H1 (cell line): ENCODE measurements around the gene TEX29. TPM values are rescaled to one million over a fixed set of nuclear protein-coding genes. Genes with fewer than 3 reads are reported as not detected.

ENCODE experiments used
- CTCF ChIA-PET: fragments of 300-600 bp; sonication (Branson Sonifier 250); formaldehyde crosslinking; loops from one replicate; lab custom pipeline; 2021; ENCODE audit not compliant: partially characterized antibody; lab: Charles Lee
- POLR2A ChIA-PET: fragments of 300-600 bp; sonication (Branson Sonifier 250); formaldehyde crosslinking; loops from one replicate; lab custom pipeline; 2021; ENCODE audit warnings: inconsistent platforms; ENCODE audit not compliant: partially characterized antibody; lab: Charles Lee
- DNase-seq, 2 experiments: peaks; one replicate each; pipeline versions ENCODE4 v3.0.0 to v3.0.0-alpha.2; 2010 to 2022; ENCODE audit warnings: low spot score in 2 of 2, low read depth in 1 of 2, mixed read lengths in 1 of 2
- FAIRE-seq: peaks from 2 replicates; lab custom pipeline; 2011; peaks lifted over from hg19 to GRCh38; lab: Jason Lieb, UNC
- H2AFZ ChIP-seq: 2 replicates; pipeline ENCODE4 v1.8.1; 2012; ENCODE audit warnings: low read length, inconsistent platforms
- H2AK5ac ChIP-seq: 2 replicates; pipeline ENCODE4 v1.6.1; 2013; ENCODE audit warnings: low read depth, low read length
- H2BK120ac ChIP-seq: replicated peaks from 2 replicates; pipeline ENCODE3; 2013; ENCODE audit warnings: low read depth, low read length, inconsistent platforms
- H2BK12ac ChIP-seq: 2 replicates; pipeline ENCODE4 v1.6.1; 2013; ENCODE audit warnings: low read depth, low read length
- H2BK15ac ChIP-seq: 2 replicates; pipeline ENCODE4 v1.6.1; 2013; ENCODE audit warnings: low read length
- H2BK20ac ChIP-seq: 2 replicates; pipeline ENCODE4 v1.6.1; 2013; ENCODE audit warnings: low read length
- H2BK5ac ChIP-seq: 2 replicates; pipeline ENCODE4 v1.6.1; 2013; ENCODE audit warnings: low read depth, low read length
- H3K14ac ChIP-seq: 2 replicates; pipeline ENCODE4 v1.6.1; 2013; ENCODE audit warnings: inconsistent platforms; ENCODE audit not compliant: insufficient read length
- H3K18ac ChIP-seq: 2 replicates; pipeline ENCODE4 v1.6.1; 2013; ENCODE audit warnings: low read length; ENCODE audit errors: extremely low read depth
- H3K23ac ChIP-seq: 2 replicates; pipeline ENCODE4 v1.6.1; 2013; ENCODE audit warnings: inconsistent platforms; ENCODE audit not compliant: insufficient read length
- H3K23me2 ChIP-seq: 2 replicates; pipeline ENCODE4 v1.6.1; 2013; ENCODE audit warnings: low read depth, low read length
- H3K27ac ChIP-seq: 2 replicates; pipeline ENCODE4 v1.6.1; 2011; ENCODE audit warnings: low read depth, low read length, inconsistent platforms
- H3K27me3 ChIP-seq, 4 experiments: replicated peaks in 1 of 4; 1 replicate in 1 of 4; 2 replicates in 3 of 4; pipeline versions ENCODE4 v1.6.1 to v1.8.1; 2011 to 2013; ENCODE audit warnings: low read length in 3 of 4, mild to moderate bottlenecking in 3 of 4, inconsistent platforms in 2 of 4, mixed read lengths in 2 of 4, moderate library complexity in 1 of 4; ENCODE audit not compliant: control insufficient read depth in 3 of 4, insufficient read depth in 3 of 4; ENCODE audit errors: extremely low read depth in 1 of 4
- H3K36me3 ChIP-seq, 4 experiments: 2 replicates each; pipeline versions ENCODE4 v1.6.1 to v1.8.1; 2011 to 2013; ENCODE audit warnings: mild to moderate bottlenecking in 4 of 4, low read length in 3 of 4, moderate library complexity in 2 of 4, control low read depth in 1 of 4, inconsistent platforms in 1 of 4; ENCODE audit not compliant: insufficient read depth in 4 of 4, control insufficient read depth in 2 of 4
- H3K4ac ChIP-seq: replicated peaks from 2 replicates; pipeline ENCODE3; 2013; ENCODE audit warnings: low read length, low read depth, mixed read lengths, inconsistent platforms; ENCODE audit not compliant: insufficient read length
- H3K4me1 ChIP-seq, 4 experiments: replicated peaks in 1 of 4; 1 replicate in 1 of 4; 2 replicates in 3 of 4; pipeline versions ENCODE4 v1.6.1 to v1.8.1; 2011 to 2013; ENCODE audit warnings: low read length in 3 of 4, inconsistent platforms in 2 of 4, mixed read lengths in 1 of 4; ENCODE audit not compliant: insufficient read depth in 4 of 4, control insufficient read depth in 3 of 4
- H3K4me2 ChIP-seq, 2 experiments: 2 replicates each; pipeline versions ENCODE4 v1.6.1 to v1.8.1; 2011 to 2013; ENCODE audit warnings: low read depth in 2 of 2, low read length in 2 of 2, control low read depth in 1 of 2, inconsistent platforms in 1 of 2, mild to moderate bottlenecking in 1 of 2; ENCODE audit not compliant: insufficient read depth in 1 of 2
- H3K4me3 ChIP-seq, 4 experiments: fragments of 200-600, 300-600 bp in 1 of 4; sonication (generic), shearing (Covaris generic), sonication (Bioruptor Twin) in 1 of 4; 2 replicates each; pipeline versions ENCODE4 v1.5.1 to v1.8.1; 2011 to 2016; ENCODE audit warnings: low read length in 4 of 4, low read depth in 3 of 4, control low read depth in 2 of 4, inconsistent platforms in 2 of 4, mild to moderate bottlenecking in 2 of 4, mixed read lengths in 1 of 4, moderate library complexity in 1 of 4; ENCODE audit not compliant: insufficient read depth in 2 of 4; ENCODE audit errors: extremely low read depth in 1 of 4
- H3K56ac ChIP-seq: replicated peaks from 2 replicates; pipeline ENCODE3; 2013; ENCODE audit warnings: low read depth, mild to moderate bottlenecking, mixed read lengths, low read length, inconsistent platforms; ENCODE audit not compliant: insufficient read length
- H3K79me1 ChIP-seq: 2 replicates; pipeline ENCODE4 v1.6.1; 2013; ENCODE audit warnings: low read depth, low read length, control low read depth
- H3K79me2 ChIP-seq, 2 experiments: 2 replicates each; pipeline versions ENCODE4 v1.6.1 to v1.8.1; 2012 to 2013; ENCODE audit warnings: low read length in 2 of 2, mild to moderate bottlenecking in 2 of 2, inconsistent platforms in 1 of 2; ENCODE audit not compliant: insufficient read depth in 2 of 2, control insufficient read depth in 1 of 2
- H3K9ac ChIP-seq, 4 experiments: replicated peaks in 1 of 4; 1 replicate in 1 of 4; 2 replicates in 3 of 4; pipeline versions ENCODE4 v1.6.1 to v1.8.1; 2011 to 2013; ENCODE audit warnings: low read depth in 3 of 4, low read length in 3 of 4, control low read depth in 2 of 4, mild to moderate bottlenecking in 2 of 4, moderate library complexity in 2 of 4, inconsistent platforms in 1 of 4; ENCODE audit errors: extremely low read depth in 1 of 4
- H3K9me3 ChIP-seq, 2 experiments: 2 replicates each; pipeline versions ENCODE4 v1.6.1 to v1.8.1; 2012 to 2013; ENCODE audit warnings: mild to moderate bottlenecking in 2 of 2, moderate library complexity in 2 of 2, control low read depth in 1 of 2, inconsistent platforms in 1 of 2, low read depth in 1 of 2, low read length in 1 of 2, mixed read lengths in 1 of 2; ENCODE audit not compliant: insufficient read depth in 2 of 2
- H4K20me1 ChIP-seq, 2 experiments: replicated peaks in 1 of 2; 2 replicates each; pipeline versions ENCODE3 to v1.8.1; 2011 to 2013; ENCODE audit warnings: inconsistent platforms in 2 of 2, low read length in 2 of 2, mild to moderate bottlenecking in 1 of 2; ENCODE audit not compliant: insufficient read depth in 2 of 2, control insufficient read depth in 1 of 2
- H4K5ac ChIP-seq: 2 replicates; pipeline ENCODE4 v1.6.1; 2013; ENCODE audit warnings: low read length, low read depth, mixed read lengths, inconsistent platforms; ENCODE audit not compliant: insufficient read length
- H4K8ac ChIP-seq: 2 replicates; pipeline ENCODE4 v1.8.0; 2013; ENCODE audit warnings: mild to moderate bottlenecking, moderate library complexity, low read length, inconsistent platforms; ENCODE audit not compliant: insufficient read depth; ENCODE audit errors: extremely low read depth
- H4K91ac ChIP-seq: replicated peaks from 2 replicates; pipeline ENCODE3; 2013; ENCODE audit warnings: low read length, mixed read lengths, inconsistent platforms; ENCODE audit not compliant: insufficient read length
- BRCA1 ChIP-seq: IDR thresholded peaks from 2 replicates; pipeline ENCODE4 v1.6.1; 2012; ENCODE audit warnings: low read depth, low read length, improper control_type of control experiment
- CBX5 ChIP-seq: fragments of 300-800, 300-1000 bp; sonication (generic); IDR thresholded peaks from 2 replicates; pipeline ENCODE4 v1.7.1; 2016; ENCODE audit warnings: antibody characterized with exemption, low read length, low read depth
- EZH2 ChIP-seq: fragments of 200-600 bp; sonication (generic); IDR thresholded peaks from 2 replicates; pipeline ENCODE4 v1.7.1; 2012; ENCODE audit warnings: low read depth, mild to moderate bottlenecking, moderate library complexity, low read length, inconsistent platforms; ENCODE audit not compliant: severe bottlenecking
- HDAC2 ChIP-seq, 2 experiments: fragments of 300-600 bp in 1 of 2; sonication (generic) in 1 of 2; IDR thresholded peaks; 2 replicates each; pipeline ENCODE4 v1.6.1; 2011 to 2012; ENCODE audit warnings: low read depth in 2 of 2, low read length in 2 of 2, mild to moderate bottlenecking in 2 of 2, moderate library complexity in 2 of 2, borderline replicate concordance in 1 of 2, inconsistent platforms in 1 of 2
- KDM4A ChIP-seq: IDR thresholded peaks from one replicate; pipeline ENCODE4 v1.7.1; 2012; ENCODE audit warnings: low read depth, mild to moderate bottlenecking, moderate library complexity, low read length, inconsistent platforms; ENCODE audit not compliant: severe bottlenecking
- MAFK ChIP-seq: IDR thresholded peaks from 2 replicates; pipeline ENCODE4 v1.6.1; 2012; ENCODE audit warnings: low read depth, mild to moderate bottlenecking, improper control_type of control experiment, low read length
- NRF1 ChIP-seq: IDR thresholded peaks from 2 replicates; pipeline ENCODE4 v1.6.1; 2011; ENCODE audit warnings: mild to moderate bottlenecking, low read depth, low read length, improper control_type of control experiment
- POLR2A ChIP-seq, 2 experiments: IDR thresholded peaks; 1 replicate in 1 of 2; 2 replicates in 1 of 2; pipeline ENCODE4 v1.6.1; 2011; ENCODE audit warnings: low read depth in 2 of 2, low read length in 2 of 2, mild to moderate bottlenecking in 2 of 2; ENCODE audit errors: control extremely low read depth in 1 of 2
- RFX5 ChIP-seq: IDR thresholded peaks from 2 replicates; pipeline ENCODE4 v1.6.1; 2011; ENCODE audit warnings: low read depth, low read length, improper control_type of control experiment, borderline replicate concordance
- SIRT6 ChIP-seq: IDR thresholded peaks from one replicate; pipeline ENCODE4 v1.7.1; 2012; ENCODE audit warnings: low read length, inconsistent platforms
- SP4 ChIP-seq: IDR thresholded peaks from 2 replicates; pipeline ENCODE4 v1.6.1; 2012; ENCODE audit warnings: low read length, inconsistent platforms
- SUZ12 ChIP-seq: fragments of 200-600 bp; sonication (generic); IDR thresholded peaks from 2 replicates; pipeline ENCODE4 v1.6.1; 2012; ENCODE audit warnings: mild to moderate bottlenecking, inconsistent platforms, low read length, moderate library complexity, mixed read lengths
- YY1 ChIP-seq: IDR thresholded peaks from 2 replicates; pipeline ENCODE4 v1.6.1; 2011; ENCODE audit warnings: low read depth, mild to moderate bottlenecking, low read length
- WGBS, 2 experiments: shearing (Covaris generic) in 1 of 2; methylation state at CpG; one replicate each; pipeline versions ENCODE4 v1.1.6 to v1.1.7; 2013 to 2015; ENCODE audit warnings: low lambda C conversion rate in 2 of 2, mixed read lengths in 2 of 2, inconsistent platforms in 1 of 2, low coverage in 1 of 2, missing lambda C conversion rate in 1 of 2; ENCODE audit not compliant: insufficient replicate concordance in 2 of 2, insufficient coverage in 1 of 2, insufficient read length in 1 of 2; ENCODE audit errors: extremely low coverage in 1 of 2, missing lambda C conversion rate in 1 of 2; 5-methylcytosine and 5-hydroxymethylcytosine counted together
- polyA plus RNA-seq, 7 experiments: library from polyadenylated mRNA; depleted of rRNA in 3 of 7; stranded (reverse) in 5 of 7; unstranded in 2 of 7; fragments of >200 nt in 5 of 7; fragments of 200-250 nt in 2 of 7; gene quantifications; 1 replicate in 5 of 7; 2 replicates in 1 of 7; 4 replicates in 1 of 7; pipeline versions ENCODE4 v1.2.1 to v1.2.3, GENCODE V29; 2011 to 2013; ENCODE audit warnings: missing spikeins in 2 of 7, mixed read lengths in 2 of 7
- total RNA-seq: library from RNA; stranded (reverse); fragmentation: NEBNext Ultra II Directional; extraction: Animal tissue kit (Norgen Biotek cat#: 25700); gene quantifications from 2 replicates; pipeline ENCODE4 v1.2.1, GENCODE V29; 2021
- TF ChIP-seq, protein P1 (sequence below): IDR thresholded peaks from 2 replicates; pipeline ENCODE4 v1.6.1; 2012; ENCODE audit warnings: low read length, inconsistent platforms

Gene TEX29
- total and polyA plus RNA-seq, 2 of the 8 experiments (the other 6 are each of a cell fraction or from before 2014, with no cell fraction given) = 0.08 TPM; not detected in 1

DNA sequence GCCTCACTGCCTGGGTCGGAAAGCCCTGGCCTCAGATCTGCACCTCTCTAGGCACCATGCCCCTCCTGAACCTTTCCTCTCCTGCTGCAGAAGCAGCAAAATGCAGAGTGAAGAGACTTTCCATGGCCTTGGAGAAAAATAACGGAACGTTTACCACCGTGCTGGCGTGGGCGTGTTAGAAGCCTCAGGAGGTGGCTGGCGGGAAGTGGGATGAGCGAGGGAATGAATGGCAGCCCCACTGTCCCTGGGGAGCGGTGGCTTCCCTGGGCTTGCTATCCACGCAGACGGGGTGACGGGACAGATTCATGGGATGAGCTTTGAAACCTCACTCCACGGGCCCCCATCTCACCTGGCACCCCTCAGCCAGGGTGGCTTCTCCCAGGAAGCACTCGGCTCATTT lies 4.3 kb downstream of the TEX29 start:
- Histone ChIP-seq H3K56ac (no peak overlapping the region), H2AK5ac (no peak overlapping the region), H3K18ac (no peak overlapping the region), H3K9ac (no peak overlapping the region), H4K20me1 (no peaks in the 10 kb centered on the region), H2AFZ (no peak overlapping the region), H4K5ac (no peak overlapping the region), H4K91ac (no peak overlapping the region), H2BK5ac (no peak overlapping the region), H2BK15ac (no peak overlapping the region), H3K14ac (no peak overlapping the region), H2BK20ac (no peak overlapping the region), H3K79me1 (no peaks in the 10 kb centered on the region), H3K23me2 (no peaks in the 10 kb centered on the region), H3K4me2 (no peak overlapping the region), H3K36me3 (no peaks in the 10 kb centered on the region), H3K23ac (no peak overlapping the region), H3K4me1 (no peaks in the 10 kb centered on the region; a peak in 2 of 7 replicates), H3K27ac (no peak overlapping the region), H4K8ac (peak overlapping the region; percentile 45; the same call in 1 of the 2 replicates), H3K4ac (no peak overlapping the region), H3K9me3 (no peaks in the 10 kb centered on the region), H2BK120ac (no peak overlapping the region), H3K4me3 (no peak overlapping the region), H3K79me2 (no peaks in the 10 kb centered on the region), H2BK12ac (no peak overlapping the region), H3K27me3 (no peaks in the 10 kb centered on the region)
- no peak for DNase-seq
- WGBS, 2 experiments = 94% methylated on average over 14 of the region's 14 CpGs; no CpG with 5 or more reads in 1 of the 2 experiments
- no peak for FAIRE-seq
- POLR2A ChIA-PET = no interaction called here
- CTCF ChIA-PET = interaction anchor here (0.7 kb wide), 1 partner anchor 285 kb away, joined by 3 read pairs; no protein-coding TSS in a partner anchor
- TF ChIP-seq SP4 (no peak), SUZ12 (no peak), EZH2 (no peak), RFX5 (no peak), POLR2A (IDR thresholded peaks at IDR 0.05; ENCODE audit: control extremely low read depth in 1 of 2, low read depth in 2 of 2, low read length in 2 of 2) (no peak), YY1 (no peak), MAFK (no peak), NRF1 (no peak), CBX5 (no peak), KDM4A (no peak), BRCA1 (no peak), HDAC2 (IDR thresholded peaks at IDR 0.05; ENCODE audit: borderline replicate concordance in 1 of 2, low read depth in 2 of 2, low read length in 2 of 2) (no peak), SIRT6 (no peak)
- TF ChIP-seq, protein P1, sequence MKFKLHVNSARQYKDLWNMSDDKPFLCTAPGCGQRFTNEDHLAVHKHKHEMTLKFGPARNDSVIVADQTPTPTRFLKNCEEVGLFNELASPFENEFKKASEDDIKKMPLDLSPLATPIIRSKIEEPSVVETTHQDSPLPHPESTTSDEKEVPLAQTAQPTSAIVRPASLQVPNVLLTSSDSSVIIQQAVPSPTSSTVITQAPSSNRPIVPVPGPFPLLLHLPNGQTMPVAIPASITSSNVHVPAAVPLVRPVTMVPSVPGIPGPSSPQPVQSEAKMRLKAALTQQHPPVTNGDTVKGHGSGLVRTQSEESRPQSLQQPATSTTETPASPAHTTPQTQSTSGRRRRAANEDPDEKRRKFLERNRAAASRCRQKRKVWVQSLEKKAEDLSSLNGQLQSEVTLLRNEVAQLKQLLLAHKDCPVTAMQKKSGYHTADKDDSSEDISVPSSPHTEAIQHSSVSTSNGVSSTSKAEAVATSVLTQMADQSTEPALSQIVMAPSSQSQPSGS = no peak
